NCI-H226 (cell line): ENCODE results near the gene FAM180A.
A peak's percentile ranks its signal among the peaks of the same experiment; 100 is the strongest.

Experiments
- DNase-seq: peaks from one replicate; pipeline ENCODE4 v3.0.0-alpha.2; 2015

FAM180A gene

GRCh38 chr7:135736586-135737305 lies 11.9 kb downstream of the FAM180A start:
- DNase-seq = no peak

GRCh38 chr7:135734343-135734689 lies 14.3 kb downstream of the FAM180A start:
- no peak for DNase-seq

- DNase-seq = no peak
These were observed 14.8 kb downstream of the FAM180A start for GRCh38 chr7:135733603-135734342.

- DNase-seq = no peak
These were observed 17.5 kb downstream of the FAM180A start for GRCh38 chr7:135731131-135731530.

- DNase-seq = no peak
These were observed 19.4 kb downstream of the FAM180A start for GRCh38 chr7:135729230-135729629.

GRCh38 chr7:135728136-135728669 lies 20.4 kb downstream of the FAM180A start, which contains the start of gene SLC13A4:
SLC13A4 (minus strand) TSS chr7:135728186; CDS start chr7:135727496, 690 bp downstream.
- no peak for DNase-seq

- DNase-seq = no peak
These were observed 21.5 kb downstream of the FAM180A start for GRCh38 chr7:135726911-135727673.

GRCh38 chr7:135726276-135726788 lies 22.3 kb downstream of the FAM180A start:
- DNase-seq = no peak

GRCh38 chr7:135723411-135723810 lies 25.2 kb downstream of the FAM180A start:
- no peak for DNase-seq

GRCh38 chr7:135721198-135721820 lies 27.3 kb downstream of the FAM180A start:
- no peak for DNase-seq

GRCh38 chr7:135719688-135720087 lies 28.9 kb downstream of the FAM180A start:
- no peak for DNase-seq

GRCh38 chr7:135718794-135719437 lies 29.7 kb downstream of the FAM180A start:
- no peak for DNase-seq

- no peak for DNase-seq
These were observed 30.4 kb downstream of the FAM180A start for GRCh38 chr7:135718219-135718618.

- no peak for DNase-seq
These were observed 30.9 kb downstream of the FAM180A start for GRCh38 chr7:135717693-135718092.

- DNase-seq = peak; percentile 80
These were observed 31.9 kb downstream of the FAM180A start for GRCh38 chr7:135716677-135717238.

- DNase-seq = no peak
These were observed 32.9 kb downstream of the FAM180A start for GRCh38 chr7:135715673-135716072.

- DNase-seq = no peak
These were observed 33.5 kb downstream of the FAM180A start for GRCh38 chr7:135715055-135715522.

GRCh38 chr7:135714534-135715009 lies 34.0 kb downstream of the FAM180A start:
- DNase-seq = peak; percentile 95

GRCh38 chr7:135713836-135714470 lies 34.7 kb downstream of the FAM180A start:
- no peak for DNase-seq

- no peak for DNase-seq
These were observed 35.8 kb downstream of the FAM180A start for GRCh38 chr7:135712796-135713195.
